ENCODE measurements around the gene NMBR. TPM values are rescaled to one million over a fixed set of nuclear protein-coding genes. Genes with fewer than 3 reads are reported as not detected.
"Not testable (repeated sequence)": the region's sequence is repeated elsewhere in the genome, so short reads cannot be mapped to it uniquely, and the experiment has no call there.

Gene NMBR
- total RNA-seq, 4 donors from 2014 or later = not detected

- TF ChIP-seq, protein P1, sequence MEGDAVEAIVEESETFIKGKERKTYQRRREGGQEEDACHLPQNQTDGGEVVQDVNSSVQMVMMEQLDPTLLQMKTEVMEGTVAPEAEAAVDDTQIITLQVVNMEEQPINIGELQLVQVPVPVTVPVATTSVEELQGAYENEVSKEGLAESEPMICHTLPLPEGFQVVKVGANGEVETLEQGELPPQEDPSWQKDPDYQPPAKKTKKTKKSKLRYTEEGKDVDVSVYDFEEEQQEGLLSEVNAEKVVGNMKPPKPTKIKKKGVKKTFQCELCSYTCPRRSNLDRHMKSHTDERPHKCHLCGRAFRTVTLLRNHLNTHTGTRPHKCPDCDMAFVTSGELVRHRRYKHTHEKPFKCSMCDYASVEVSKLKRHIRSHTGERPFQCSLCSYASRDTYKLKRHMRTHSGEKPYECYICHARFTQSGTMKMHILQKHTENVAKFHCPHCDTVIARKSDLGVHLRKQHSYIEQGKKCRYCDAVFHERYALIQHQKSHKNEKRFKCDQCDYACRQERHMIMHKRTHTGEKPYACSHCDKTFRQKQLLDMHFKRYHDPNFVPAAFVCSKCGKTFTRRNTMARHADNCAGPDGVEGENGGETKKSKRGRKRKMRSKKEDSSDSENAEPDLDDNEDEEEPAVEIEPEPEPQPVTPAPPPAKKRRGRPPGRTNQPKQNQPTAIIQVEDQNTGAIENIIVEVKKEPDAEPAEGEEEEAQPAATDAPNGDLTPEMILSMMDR (IDR thresholded peaks at IDR 0.05) = no peak
- DNase-seq (ENCODE audit: low spot score) (no peak), ATAC-seq (ENCODE audit: low FRiP score) (no peak)
Observed at GRCh38 chr6:142132625-142133024, 14.3 kb downstream of the NMBR start, which contains the start of gene GJE1. GJE1 (plus strand) TSS chr6:142132925; CDS start chr6:142133159, 234 bp downstream.

DNA sequence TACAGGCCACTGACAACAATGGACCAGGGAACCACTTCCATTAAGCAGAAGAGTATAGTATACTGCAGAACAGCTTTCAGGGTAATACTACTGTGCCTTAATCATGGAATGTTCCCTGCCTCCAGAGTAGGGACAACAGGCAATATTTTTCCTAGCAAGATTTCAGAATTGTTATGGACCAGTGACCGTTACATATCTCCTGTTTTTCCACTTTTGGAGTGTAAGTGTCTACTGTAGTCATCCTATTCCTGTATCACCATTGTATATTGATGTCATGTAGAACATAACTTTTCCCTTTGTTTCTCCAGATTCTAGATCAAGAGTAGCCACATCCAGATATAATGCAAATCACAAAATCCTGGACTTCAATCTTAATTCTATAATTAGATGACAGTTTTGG is 16.1 kb downstream of the NMBR start:
- TF ChIP-seq, protein P1 (IDR thresholded peaks at IDR 0.05) = no peak
- no peak for DNase-seq (ENCODE audit: low spot score)
- no peak for ATAC-seq (ENCODE audit: low FRiP score)

DNA sequence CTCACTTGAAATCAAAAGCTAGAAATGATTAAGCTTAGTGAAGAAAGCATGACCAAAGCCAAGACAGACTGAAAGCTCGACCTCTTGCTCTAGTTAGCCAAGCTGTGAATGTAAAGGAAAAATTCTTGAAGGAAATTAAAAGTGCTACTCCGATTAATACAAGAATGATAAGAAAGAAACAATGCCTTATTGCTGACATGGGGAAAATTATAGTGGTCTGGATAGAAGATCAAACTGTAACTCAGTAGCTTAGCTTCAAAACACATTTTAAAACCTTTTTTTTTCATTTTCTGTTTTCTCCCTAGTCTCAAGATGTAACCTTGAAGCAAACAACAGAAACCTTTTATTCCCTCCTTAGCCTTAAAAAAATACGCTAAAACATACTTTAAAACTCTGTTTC is 25.6 kb downstream of the NMBR start:
- DNase-seq (ENCODE audit: low spot score) (no peak), ATAC-seq (ENCODE audit: low FRiP score) (no peak)
- TF ChIP-seq, protein P1 (IDR thresholded peaks at IDR 0.05) = no peak

GRCh38 chr6:142118925-142119324 is 28.0 kb downstream of the NMBR start:
- ATAC-seq (ENCODE audit: low FRiP score) (no peak), DNase-seq (ENCODE audit: low spot score) (no peak)
- TF ChIP-seq, protein P1 (IDR thresholded peaks at IDR 0.05) = no peak

GRCh38 chr6:142118328-142118727 is 28.6 kb downstream of the NMBR start:
- TF ChIP-seq, protein P1 (IDR thresholded peaks at IDR 0.05) = no peak
- no peak for ATAC-seq (ENCODE audit: low FRiP score)
- DNase-seq (ENCODE audit: low spot score) = no peak

- ATAC-seq (ENCODE audit: low FRiP score) (no peak), DNase-seq (ENCODE audit: low spot score) (no peak)
- TF ChIP-seq, protein P1 (IDR thresholded peaks at IDR 0.05) = no peak
Observed at GRCh38 chr6:142117366-142117765, 29.6 kb downstream of the NMBR start.

- TF ChIP-seq, protein P1 (IDR thresholded peaks at IDR 0.05) = peak in 1 of 3 donors; percentile 23
Observed at GRCh38 chr6:142112451-142113061, 34.4 kb downstream of the NMBR start.

DNA sequence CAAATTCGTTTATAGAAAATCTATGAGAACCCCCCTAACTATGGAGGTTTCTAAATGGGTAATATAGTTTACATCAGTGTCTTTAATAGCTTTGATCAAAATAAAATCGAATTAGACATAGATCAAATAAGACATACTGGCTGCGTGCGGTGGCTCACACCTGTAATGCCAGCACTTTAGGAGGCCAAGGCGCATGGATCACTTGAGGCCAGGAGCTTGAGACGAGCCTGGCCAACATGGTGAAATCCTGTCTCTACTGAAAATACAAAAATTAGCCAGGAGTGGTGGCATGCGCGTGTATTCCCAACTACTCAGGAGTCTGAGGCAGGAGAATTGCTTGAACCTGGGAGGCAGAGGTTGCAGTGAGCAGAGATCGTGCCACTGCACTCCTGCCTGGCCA is 36.1 kb downstream of the NMBR start:
- ATAC-seq (ENCODE audit: low FRiP score); DNase-seq (ENCODE audit: low spot score): not testable (repeated sequence)

More at GRCh38 chr6:142112451-142113061, 34.4 kb downstream of the NMBR start:
- DNase-seq (ENCODE audit: low spot score) (peak; percentile 71), ATAC-seq (ENCODE audit: low FRiP score) (no peak)

- DNase-seq (ENCODE audit: low spot score); ATAC-seq (ENCODE audit: low FRiP score): not testable (repeated sequence)
Observed at GRCh38 chr6:142104820-142105219, 42.1 kb downstream of the NMBR start.
